Activated CD4-positive, alpha-beta T cell treated with anti-CD3 and anti-CD28 coated beads for 48 hours (primary cell): Measurements from ENCODE around the gene FGF3.

Experiments
- DNase-seq: peaks from one replicate; pipeline ENCODE4 v3.0.0-alpha.2; 2020

FGF3 gene

DNA sequence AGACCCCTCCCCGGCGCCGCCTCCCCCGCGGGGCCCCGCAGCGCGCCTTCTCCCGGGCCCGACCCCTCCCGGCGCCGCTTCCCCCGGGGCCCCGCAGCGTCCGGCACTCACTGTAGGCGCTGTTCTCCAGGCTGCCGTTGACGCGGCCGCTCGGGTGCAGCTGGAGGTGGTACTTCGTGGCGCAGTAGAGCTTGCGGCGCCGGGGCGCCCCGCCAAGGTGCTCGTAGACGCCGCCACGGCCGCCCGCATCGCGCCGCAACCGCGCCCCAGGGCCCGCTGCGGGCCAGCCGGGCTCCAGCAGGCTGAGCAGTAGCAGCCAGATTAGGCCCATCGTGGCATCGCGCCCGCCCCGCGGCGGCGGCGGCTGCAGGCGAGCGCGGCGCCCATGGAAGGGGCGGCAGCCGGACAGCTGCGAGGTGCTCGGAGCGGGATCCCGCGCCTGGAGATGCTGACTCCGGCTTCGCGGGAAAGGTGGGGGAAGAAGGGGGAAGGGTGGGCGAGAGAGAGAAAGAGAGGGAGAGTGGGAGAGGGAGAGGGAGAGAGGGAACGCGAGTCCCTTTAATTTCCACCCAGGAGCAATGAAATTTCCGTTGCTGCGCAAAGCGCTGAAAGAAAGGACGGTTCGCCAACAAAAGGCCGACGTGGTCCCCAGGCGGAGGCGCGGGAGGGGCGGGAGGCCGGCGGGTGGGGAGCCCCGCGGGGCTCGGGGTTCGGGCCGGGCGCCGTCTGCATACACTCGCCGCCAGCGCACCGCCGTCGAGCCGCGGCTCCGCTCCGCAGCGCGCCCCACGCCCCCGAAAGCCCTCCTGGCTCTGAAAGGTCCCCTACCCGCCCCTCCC lies at the start of gene FGF3:
TSS of gene FGF3 (minus strand) at position 814 of the 839 bp plus-strand sequence. CDS start at position 331, 483 bp downstream.
- no peak for DNase-seq

DNA sequence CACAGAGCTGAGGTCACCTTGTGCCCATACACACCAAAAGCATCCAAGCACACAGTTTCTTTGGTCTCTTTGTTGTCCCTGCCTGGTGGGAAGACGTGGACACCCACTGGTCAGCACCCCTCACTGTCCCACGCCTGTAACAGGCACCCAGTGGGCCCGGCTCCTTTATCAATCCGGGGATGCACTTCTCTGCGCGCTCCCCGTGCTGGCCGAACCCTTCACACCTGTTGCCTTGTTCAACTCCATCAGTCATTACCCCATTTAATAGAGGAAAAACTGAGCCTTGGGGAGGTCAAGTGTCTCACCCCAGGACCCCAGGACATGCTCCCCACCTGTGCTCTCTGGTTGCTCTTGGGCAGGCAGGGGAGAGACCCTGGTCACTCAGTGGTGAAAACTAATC lies 49.7 kb upstream of the FGF3 start:
- DNase-seq, result no peak

DNA sequence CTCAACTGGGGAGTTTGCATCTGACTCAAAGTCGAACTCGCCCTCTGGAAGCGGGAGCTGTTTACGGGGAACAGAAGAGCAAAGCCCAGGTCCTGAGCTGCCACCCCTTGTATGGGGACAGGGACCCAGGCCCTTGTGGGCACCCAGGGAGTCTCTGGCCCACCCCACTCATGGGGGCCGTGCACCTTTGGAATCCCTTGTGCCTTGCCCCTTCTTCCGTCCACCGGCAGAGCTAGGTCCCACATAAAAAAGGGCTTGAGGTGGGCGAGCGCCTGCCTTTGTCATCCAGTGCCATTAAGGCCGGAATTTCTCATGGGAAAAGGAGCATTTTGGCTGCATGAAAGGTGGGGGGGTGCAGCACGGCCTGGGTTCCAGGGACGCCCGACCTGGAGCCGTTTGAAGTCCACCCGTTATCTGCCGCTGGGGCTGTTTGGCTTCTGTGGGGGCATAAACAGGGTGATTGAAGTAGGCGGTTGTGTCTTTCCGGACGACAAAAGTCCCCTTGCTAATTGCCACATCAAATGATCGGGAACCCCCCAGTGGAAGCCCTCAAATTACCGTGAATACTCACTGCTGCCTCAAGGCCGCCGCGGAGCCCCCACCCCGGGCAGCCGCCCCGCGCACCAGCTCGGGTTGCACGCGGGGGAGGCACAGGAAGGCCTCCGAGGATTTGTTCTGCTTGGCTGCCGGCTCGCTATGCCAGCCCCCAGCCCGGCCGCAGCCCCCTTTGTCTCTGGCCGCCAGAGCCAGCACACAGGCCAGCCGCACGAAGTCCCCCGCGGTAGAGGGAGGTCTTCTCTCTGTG lies 49.0 kb upstream of the FGF3 start:
- DNase-seq, result no peak

DNA sequence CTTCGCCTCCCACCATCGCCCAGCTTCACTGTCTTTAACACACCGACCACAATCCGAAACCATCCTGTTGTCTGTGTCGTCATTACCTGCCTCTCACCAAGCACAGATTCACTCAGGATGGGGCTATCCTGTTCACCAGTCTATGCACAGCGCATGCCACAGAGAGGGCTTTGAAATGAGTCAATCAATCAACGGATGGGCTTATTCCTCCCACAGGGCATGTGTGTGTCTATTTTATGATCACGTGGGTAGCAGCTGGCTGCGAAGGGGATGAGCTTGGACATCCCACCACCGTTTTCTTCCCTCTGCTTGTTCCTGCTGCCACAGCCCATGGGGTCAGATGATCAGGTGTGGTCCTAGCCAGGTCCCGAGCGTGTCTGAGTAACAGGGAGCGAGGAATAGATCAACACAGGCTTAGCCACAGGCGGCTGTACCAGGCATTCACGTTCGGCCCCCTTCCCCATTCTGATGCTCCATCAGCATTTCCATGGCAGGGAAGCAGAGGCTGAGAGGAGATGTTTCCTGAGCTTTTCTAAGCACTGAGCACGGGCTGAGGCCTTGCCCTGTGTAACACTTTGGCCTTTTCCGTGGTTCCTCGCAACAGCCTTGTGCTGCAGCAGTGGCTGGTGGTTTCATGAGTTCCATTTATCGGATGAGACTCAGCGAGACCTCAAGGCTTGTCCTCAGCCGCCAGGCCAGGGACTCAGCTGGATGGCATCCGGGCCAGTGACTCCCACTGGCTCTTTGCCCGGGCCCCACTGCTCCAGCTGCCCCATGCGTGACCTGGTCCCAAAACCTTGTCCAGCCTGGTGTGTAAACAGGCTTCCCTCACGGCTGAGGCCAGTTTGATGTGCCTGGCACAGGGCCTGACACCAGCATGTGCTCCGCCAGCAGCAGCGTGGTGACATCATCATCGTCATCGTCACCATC lies 48.1 kb upstream of the FGF3 start:
- DNase-seq, result no peak

DNA sequence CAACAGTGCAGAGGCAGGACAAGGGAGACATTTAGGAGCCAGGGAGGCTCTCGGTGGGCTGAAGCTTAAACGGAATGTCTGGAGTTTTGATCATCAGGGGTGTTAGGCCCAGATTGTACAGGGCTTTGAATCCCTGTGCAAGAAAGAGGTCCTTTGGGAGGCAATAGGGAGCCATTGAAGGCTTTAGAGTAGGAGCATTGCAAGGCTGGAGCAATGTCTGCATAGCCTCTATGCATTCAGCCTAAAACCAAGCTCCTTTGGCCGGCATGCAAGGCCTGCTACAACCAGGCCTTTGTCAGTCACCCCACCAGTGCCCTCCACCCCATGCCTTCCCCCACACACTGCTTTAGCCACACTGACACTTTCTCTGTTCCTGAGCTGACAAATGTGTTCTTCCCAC lies 47.4 kb upstream of the FGF3 start:
- DNase-seq, result no peak

DNA sequence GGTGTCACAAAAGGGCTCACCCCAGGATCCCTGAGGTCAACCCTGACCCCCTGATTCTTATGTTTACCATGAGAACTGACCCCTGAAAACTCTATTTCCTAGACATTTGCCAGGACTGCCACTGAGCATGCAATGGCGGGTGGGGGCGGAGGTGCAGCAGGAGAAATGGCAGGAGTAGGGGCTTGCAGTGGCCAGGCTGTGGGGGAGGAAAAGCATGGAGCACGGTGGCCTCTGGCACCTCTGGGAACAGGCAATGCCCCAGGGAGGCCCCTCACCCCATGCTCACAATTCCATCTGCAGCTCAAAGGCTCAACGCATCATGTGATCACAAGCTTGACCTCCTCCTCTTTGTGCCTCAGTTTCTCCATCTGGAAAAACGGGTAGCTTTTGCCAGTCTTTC lies 46.5 kb upstream of the FGF3 start:
- DNase-seq, result no peak

DNA sequence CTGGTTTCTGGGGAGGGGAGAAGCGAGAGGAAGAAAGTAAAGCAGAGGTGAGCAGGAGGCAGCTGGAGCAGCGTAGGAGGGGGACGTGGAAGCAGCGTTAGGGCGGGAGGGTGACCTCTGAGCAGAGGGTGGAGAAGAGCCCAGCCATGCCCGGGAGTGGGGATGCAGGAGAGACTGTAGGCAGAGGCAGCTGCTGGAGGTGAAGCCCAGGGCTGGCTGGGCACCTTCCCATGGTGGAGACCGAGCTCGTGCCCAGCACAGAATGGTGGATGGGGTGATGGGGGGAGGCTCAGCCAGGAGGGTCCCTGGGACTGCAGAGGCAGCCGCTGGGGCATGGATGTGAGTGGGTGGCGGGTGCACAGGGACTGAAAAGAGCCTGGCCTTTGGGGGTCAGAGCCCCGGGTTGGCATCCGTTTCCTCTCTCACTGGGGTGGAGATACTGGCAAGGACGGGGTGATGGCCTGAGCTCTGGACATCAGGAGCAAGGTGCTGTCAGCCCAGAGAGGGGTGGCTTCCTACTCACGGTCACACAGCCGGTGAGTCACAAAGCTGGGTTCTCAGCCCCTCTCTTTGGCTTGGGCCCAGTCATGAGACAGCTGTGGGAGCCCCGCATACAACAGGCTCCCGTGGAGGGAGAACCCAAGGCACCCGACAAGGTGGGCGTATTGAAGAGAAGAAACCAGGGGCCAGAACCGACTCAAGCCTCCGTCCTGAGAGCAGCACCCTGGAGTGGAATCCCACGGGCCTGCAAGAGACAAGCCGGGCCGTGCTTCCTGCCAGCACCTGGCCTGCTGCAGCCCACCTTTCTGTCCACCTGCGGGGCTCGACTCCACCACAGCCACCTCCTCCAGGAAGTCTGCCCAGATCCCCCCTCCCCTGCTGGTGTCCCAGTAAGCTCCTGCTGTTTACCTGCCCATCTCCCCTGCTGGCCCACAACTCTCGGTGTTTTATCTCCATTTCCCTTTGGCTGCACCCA lies 45.8 kb upstream of the FGF3 start:
- no peak for DNase-seq

DNA sequence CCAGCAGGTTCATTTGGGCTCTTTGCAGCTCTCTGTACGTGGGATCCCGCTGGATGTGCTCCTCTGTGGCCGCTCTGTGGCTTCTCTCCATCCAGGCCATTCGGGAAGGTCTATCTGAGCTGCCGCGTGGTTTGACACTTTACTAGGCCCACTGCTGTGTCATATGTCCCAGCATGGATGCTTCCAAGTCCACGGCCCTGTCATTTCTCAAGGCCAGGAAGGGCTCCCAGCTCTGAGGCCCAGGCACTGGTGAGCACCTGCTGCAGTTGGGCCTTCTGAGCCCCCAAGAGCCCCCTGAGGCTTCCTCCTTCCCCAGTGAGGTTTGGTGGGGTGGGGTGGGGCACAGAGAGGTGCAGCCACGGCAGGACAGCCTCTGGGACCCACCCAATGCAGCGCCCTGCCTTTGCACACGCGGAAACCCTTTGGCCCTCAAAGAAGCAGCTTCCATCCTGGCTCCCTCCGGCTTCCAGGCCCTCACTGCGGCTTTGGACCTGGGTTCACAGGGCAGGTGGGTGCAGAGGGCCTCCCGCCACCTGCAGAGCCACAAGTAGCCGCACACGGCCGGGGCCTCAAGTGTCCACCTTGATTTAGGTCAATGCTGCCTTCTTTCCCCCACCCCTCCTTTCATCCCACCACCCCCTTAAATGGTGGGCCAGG lies 44.5 kb upstream of the FGF3 start:
- no peak for DNase-seq

DNA sequence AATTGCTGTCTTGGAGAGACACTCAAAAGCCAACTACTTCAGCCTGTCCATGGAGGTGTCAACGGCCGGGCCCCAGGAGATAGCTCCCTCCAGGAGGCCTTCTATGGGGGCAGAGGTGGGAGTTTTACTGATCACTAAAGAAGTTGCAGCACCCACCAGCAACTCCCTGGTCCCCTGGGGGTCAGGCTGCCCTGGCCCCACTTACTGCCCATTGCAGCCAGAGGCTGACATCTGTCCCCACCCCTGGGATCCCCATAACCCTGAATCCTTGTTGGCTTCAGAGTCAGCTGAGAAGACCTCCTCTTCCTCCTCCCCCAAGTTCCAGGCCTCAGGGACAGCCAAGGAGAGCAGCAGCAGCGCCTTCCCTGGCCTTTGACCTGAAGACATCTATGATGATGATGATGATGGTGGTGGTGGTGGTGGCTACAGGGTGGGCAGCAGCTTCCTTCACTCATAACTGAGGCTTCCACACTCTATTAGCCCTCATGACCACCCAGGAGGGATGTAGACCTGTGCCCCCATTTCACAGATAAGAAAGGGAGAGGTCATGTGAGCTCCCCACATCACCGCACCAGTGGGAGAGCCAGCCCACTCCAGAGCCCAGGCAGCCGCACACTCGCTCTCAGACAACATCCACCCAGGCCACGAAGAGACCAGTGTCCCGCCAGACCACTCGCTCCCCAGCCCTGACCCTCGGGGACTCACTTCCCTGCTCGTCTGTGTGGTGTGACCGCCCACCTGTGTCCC lies 43.8 kb upstream of the FGF3 start:
- no peak for DNase-seq

DNA sequence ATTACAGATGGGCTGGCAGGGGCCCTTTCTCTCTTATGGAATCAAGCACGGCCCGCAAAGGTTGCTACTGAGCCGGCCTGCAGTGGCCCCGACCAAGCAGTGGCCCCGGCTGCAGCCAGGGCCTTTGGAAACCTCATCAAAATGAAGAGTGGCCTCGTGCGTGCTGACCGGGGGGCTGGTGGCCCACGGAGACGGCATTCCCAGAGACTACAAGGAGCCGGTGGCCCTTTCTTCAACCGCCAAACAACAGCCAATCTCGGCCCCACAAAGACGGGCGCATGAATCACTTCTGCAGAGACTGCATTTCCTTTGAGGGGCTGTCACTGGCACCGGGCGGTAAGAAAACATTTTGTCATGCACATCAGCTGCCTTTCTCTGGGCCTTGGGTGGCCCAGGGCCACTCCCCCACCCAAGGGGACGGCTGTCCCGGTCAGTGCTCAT lies 43.1 kb upstream of the FGF3 start:
- no peak for DNase-seq

DNA sequence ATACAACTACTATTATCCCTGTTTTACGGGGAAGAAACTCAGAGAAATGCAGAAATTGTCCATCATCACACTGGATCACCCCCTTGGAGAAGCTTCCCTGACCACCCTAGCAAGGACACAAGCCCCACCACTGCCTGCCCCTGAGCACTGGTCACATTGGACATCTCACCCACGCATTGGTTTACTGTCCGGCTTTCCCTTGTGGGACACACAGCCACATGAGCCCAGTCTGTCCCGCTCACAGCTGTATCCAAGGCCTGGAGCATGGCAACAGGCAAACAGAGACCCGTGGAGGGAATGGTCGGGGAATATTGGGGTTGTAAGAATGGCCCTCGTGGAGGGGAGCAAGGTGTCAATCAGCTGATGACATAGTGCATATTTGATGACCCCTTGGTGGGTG lies 42.7 kb upstream of the FGF3 start:
- DNase-seq, result no peak

DNA sequence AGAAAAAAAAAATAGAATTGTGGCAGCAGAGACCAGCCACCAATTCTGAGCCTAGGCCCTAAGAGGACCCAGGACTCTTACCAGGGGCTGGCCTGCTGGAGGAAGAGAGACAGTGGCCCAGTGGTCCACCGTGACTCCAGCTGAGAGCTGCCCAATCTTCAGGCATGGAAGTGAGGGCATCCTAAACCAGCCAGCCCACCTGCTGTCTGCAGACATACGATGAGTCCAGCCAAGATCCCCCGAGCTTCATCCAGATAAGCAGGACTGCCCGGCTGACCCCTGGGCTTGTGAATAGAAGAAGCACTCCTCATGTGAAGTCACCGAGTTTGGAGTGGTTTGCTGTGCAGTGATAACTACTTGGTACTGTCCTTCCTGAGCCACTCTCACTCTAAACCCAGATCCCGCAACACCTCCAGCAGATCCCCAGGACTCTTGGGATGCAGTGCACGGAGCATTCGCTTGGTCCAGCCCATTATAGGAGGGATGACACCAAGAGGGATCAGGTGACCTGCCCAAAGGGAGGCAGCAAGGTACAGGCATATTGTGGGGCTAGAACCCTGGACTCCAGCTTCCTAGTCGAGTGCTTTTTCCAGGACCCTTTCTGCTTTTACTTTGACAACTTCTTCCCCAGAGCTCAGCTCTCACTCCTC lies 41.7 kb upstream of the FGF3 start:
- DNase-seq, result no peak

DNA sequence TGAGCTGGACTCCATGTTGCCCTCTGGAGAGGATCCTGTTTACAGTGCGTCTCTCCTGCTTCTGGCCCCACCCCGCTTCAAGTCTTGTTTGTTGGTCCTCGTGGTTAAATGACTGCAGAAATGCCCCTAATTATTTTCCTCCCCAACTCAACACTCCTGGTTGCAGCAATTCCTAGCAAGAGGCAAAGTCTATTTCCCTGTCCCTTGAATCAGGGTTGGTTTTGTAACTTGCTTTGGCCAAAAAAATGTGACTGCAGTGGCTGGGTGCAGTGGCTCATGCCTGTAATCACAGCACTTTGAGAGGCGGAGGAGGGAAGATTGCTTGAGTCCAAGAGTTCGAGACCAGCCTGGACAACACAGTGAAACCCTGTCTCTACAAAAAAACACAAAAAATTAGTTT lies 41.0 kb upstream of the FGF3 start:
- DNase-seq, result no peak

DNA sequence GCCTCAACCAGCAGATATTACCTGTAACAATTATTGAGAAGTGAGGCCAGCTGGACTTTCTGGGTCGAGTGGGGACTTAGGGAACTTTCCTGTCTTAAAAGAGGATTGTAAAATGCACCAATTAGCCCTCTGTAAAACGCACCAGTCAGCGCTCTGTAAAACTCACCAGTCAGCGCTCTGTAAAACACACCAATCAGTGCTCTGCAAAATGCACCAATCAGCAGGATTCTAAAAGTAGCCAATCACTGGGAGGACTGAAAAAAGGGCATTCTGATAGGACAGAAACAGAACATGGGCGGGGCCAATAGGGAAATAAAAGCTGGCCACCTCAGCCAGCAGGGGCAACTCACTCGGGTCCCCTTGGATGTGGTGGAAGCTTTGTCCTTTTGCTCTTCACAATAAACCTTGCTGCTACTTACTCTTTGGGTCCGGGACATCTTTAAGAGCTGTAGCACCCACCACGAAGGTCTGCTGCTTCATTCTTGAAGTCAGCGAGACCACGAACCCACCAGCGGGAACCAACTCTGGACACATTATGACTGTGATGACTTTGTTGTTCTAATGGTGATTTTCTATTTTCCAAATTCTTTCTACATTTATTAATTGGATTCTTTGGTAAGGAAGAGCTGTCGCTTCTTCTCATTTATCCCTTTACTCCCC lies 40.2 kb upstream of the FGF3 start:
- no peak for DNase-seq

DNA sequence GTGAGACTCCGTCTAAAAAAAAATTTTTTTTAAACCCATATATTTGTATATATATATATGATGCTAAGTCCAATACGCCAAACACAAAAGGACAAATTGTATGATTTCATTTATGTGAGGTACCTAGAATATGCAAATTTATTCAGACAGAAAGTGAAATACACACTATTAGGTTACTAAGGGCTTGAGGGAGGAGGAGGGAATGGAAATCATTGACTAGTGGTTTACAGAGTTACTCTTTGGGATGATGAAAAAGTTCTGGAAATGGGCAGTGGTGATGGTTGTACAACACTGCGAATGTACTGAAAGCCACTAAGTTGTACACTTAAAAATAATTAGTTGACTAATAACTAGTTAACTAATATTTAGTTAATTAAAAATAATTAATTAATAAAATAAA lies 36.2 kb upstream of the FGF3 start:
- no peak for DNase-seq

DNA sequence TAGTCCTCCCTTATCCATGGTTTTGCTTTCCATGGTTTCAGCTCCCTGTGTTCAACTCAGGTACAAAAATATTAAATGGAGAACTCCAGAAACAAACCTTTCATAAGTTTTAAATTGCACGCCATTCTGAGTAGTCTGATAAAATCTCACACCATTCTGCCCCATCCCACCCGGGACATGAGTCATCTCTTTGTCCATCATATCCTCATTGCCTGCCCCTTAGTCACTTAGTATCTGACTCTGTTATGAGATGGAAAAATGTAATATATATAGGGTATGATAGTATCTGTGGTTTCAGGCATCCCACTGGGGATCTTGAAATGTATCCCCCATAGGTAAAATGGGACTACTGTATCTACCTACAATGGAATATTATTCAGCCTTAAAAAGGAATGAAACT lies 35.5 kb upstream of the FGF3 start:
- DNase-seq, result no peak

DNA sequence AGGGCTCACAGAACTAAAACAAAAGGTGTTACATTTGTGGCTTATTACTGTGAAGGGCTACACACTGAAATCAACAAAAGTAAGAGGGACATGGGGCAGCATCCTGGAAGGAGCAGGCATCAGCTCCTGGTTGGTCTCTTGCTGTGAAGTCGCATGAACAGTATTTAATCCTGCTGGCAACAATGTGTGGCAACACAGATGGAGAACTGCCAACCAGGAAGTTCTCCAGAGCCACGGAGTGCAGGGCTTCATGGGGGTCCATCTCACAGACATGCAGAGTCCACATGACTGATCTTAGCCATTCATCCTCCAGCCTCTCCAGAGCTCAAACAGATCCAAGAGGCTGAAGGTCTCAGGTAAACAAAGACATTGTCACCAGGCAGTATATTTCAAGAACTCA lies 32.8 kb upstream of the FGF3 start:
- DNase-seq, result no peak

DNA sequence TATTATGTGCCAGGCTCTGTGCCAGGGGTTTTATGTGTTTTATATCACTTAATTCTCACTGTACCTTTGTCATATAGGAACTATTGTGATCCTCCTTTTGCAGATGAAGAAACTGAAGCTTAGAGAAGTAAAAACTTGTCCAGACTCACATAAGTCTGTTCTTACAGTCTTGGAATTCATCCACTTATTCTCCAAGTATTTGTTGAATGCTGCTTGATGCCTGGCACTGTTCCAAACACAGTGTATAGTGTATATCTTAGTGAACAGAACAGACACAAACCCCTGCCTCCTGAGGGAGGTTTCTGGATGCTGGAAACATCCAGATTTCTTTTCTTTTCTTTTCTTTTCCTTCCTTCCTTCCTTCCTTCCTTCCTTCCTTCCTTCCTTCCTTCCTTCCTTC lies 29.0 kb upstream of the FGF3 start:
- DNase-seq, result no peak

DNA sequence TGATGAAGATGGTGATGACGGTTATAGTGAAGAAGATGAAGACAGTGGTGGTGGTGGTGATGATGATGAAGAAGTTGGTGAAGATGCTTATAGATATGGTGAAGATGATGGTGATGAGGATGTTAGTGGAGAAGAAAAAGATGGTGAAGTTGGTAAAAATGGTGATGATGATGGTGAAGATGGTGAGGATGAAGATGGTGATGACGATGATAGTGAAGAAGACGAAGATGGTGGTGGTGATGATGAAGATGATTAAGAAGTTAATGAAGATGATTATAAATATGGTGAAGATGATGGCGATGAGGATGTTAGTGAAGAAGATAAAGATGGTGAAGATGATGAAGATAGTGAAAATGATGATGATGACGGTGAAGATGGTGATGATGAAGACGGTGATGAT lies 25.2 kb upstream of the FGF3 start:
- DNase-seq, result no peak

DNA sequence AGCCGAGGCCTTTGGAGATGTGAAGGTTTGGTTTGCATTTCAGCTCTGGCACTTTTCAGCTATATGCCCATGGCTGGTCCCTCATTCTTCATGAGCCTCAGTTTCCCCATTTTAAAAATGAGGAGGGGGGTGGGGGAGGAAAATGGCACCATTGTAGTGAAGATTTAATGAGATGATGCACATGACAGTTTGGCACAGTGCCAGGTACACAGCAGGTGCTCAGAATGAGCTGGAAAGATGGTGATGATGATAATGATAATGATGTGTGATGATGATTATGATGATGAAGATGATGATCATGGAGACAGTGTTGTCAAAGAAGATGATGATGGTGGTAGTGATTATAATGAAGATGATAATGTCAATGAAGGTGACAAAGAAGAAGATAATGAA lies 24.3 kb upstream of the FGF3 start:
- DNase-seq, result no peak
